Medulla oblongata (tissue), 1 donor: ENCODE measurements around the gene RGS12.
A peak's percentile ranks its signal among the peaks of the same experiment; 100 is the strongest.
"Not testable (repeated sequence)": the region's sequence is repeated elsewhere in the genome, so short reads cannot be mapped to it uniquely, and the experiment has no call there.

Experiments used
- DNase-seq: peaks from one replicate; pipeline ENCODE4 v3.0.0-alpha.2; 2015; ENCODE audit errors: extremely low spot score

RGS12 gene

DNA sequence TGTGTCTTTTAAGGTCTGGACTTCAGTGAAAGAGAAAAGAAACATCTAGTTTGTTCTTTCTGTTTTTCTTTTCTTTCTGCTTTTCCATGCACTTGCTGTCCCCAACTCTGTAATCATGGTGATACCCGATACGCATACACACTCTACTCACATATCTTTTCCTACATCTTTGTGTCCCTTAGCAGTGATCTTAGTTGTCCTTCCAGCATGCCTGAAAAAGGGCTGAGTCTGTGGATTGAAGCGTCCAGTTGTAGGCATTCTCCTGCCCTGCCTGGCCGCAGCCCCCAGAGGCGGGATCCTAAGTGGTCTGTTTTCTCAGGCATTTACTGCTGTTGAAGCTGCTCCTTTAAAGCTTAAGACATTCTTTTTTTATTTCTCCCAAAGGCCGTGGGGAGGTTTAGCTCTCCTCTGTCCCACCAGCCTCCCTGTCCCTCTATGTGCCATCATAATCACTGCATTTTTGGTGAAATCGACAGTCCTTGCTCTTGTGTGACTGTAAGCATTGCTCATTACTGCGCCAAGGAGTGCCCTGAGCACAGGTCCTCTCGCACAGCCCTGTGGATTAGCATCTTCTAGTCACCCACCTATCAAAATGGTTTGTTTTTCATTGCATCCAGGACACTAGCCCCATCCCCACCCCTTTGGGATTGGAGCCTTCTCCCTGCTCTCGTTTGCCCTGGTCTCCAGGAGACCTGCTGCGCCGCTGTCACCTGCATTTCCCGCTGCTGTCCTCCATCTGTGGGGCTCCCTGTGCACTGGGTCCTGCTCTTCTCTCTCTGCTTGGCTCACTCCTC lies 4.4 kb downstream of the RGS12 start:
- no peak for DNase-seq

DNA sequence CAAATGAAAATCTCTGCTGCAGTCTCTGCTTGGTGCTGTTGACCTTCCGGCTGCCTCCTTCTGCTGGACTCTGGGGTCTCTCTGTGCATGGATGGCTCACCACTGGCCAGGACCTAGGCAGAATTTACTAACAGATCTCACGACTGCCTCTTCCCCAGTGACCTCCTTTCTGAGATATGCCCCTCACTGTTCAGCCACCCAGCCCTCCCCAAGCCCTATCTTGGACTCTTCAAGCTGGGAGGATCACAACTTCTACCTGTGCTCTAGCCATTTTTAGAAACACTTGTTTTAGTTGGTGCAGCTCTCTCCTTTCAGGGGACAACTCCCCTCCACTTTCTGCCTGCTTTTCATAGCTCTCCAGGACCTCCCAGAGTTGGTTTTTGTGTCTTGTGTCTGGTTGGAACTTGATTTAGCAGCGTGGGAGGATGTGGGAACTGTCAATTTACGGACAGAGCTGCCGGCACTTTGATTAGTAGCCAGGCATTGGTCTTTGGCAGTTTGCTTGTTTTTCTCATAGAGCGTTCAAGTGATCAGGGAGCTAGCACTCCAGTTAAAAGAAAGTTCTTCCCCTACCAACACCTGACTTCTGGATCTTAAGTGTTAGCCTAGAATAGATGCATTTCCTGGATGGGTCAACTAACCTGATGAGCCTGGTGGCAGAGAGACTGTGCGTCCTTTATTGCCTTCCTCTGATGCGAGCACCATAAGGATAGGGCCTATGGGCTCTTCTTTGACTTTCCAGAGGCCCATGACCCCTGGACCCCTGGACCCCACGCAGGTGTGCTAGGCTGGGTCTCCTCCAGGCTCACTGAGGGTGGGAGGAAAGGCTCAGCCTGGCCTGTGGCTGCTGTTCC lies 6.5 kb downstream of the RGS12 start:
- DNase-seq: peak; percentile 41

DNA sequence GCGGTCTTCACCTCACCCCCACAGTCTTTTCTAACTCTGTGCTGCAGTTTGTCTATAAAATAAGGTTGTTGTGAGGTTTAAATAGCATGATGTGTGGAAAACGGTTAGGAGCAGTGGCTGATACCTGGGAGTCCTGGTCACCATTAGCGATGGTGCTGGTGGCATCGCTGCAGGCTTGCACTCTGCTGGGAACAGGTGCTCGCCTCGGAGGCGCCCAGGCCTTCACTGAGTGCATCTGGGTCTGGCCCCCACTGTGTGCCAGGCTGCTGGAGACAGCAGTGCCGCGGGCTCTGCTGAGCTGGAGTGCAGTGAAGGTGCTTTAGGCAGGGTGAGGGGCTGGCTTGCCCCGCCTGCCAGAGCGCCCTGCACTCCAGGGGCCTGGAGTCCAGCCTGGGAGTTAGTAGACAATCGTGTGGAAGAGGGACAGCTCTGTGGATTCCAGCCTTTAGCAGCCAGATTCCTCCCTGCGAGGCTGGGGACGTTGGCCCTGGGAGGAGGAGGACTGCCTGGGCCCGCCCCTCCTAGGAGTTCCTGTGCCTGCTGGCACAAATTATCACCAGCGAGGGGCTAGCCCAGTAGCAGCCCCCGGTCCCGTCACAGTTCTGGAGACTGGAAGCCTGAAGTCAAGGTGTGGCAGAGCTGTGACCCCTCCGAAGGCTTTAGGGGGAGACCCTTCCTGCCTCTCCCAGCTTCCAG lies 7.3 kb downstream of the RGS12 start:
- DNase-seq: peak; percentile 34

DNA sequence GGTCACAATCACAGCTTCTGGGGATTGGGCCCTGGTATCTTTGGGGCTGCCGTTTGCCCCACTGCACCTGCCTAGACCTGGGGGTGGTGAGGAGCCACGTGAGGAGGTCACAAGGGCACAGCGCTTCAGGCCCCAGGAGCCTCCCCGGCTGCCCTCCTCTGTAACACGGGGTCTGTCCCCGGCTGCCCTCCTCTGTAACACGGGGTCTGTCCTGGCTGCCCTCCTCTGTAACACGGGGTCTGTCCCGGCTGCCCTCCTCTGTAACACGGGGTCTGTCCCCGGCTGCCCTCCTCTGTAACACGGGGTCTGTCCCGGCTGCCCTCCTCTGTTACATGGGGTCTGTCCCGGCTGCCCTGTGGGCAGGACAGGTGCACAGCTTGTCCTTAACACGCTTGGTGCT lies 8.1 kb downstream of the RGS12 start:
- DNase-seq: not testable (repeated sequence)

DNA sequence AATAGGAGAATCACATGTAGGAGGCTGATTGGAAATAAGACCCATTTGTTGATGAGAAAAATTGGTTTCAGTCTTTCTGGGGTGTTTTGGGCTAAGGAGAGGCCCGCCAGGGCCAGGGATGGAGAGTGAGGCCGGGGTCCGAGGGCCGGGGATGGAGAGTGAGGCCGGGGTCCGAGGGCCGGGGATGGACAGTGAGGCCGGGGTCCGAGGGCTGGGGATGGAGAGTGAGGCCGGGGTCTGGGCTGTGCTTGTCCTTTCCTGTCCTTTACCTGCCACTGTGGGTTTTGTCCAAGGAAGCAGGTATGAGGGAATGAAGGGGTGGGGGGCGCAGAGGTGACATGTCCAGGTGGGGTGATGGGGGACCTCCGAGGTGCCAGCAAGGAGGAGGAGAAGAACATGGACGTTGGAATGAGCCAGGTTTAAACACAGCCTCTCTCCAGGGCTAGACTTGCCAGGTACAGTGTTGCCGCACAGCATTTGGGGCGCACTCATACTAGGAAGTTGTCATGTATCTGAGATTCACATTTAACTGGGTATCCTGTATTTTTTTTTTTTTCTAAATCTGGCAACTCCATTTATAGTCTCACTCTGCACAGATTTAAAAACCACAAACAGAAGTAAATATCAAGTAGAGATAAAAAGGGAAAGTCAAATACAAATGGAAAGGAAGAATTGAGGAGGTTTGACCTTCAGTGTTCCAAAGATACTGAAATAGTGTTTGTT lies 8.8 kb downstream of the RGS12 start:
- DNase-seq: no peak

DNA sequence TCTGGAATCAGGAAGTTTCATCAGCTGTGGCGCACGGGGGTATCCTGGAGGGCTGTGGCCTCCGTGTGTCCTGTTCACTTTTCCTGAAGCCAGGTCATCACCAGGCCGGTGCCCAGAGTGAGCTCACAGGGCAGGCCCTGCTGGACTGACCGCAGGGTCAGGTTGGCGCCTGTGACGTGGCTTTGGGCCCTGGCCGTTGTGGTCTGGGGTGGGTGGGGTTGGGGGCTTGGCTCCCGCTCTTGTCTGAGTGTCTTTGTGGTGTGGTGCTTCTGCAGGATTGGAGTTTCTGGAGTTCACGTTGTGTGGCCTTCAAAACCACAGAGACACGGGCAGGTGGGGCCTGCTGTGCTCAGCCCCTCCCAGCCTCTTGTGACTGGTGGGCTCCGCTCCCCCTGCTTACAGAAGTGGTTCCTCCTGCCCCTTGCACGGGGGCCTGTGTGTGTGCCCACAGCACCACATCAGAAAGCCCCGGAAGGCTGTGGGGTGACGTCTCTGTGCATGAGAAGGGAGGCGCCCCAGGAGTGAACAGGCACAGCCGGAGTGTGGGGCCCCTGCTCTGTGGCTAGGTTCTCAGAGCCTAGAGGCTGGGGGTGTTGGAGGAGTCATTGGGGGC lies 9.5 kb downstream of the RGS12 start:
- no peak for DNase-seq

DNA sequence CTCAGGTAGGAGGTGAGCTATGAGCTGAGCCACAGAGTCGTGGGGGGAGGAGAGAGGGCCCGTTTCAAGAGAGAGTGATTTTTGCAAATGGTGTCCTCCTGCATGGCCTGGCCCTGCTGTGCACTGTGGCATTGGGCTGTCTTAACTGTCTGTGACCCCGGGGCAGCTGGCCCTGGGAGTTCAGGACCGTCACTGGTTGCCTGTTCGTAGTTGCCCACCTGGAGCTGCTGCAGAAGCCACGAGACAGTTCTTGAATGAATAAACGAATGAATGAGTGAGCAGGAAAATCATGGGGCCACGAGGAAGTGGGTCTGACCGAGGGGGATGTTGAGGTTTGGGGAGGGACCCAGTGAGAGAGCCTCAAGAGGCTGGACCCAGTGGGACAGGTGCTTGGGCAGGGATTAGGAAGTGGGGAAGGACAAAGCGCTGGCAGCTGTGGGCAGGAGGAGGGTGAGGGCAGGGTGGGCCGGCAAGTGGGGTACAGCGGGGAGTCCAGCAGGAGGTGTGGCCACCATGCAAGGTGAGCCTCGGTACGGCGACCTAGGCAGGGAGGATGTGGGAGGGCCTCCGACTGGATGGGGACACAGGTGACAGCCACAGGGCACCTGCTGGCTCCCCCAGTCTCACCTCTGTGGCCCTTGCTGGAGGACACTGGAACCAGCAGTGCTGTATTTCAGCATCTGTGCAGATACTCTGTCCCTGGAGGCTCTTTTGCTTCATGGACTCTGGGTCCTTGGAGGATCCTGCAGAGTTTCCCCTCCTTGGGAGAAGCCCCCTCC lies 10.2 kb downstream of the RGS12 start:
- DNase-seq: no peak

DNA sequence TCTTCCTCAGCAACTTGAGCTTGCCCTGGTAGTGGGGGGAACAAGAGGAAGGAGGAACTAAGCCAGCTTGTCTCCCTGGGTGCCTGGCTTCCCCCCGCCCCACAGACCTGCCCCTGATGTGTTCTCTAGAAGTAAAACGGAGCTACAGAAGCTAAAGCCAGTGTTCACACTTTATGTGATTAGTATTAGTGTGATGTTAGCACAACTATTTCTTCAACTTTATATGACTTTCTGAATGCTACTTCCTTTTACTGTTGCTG lies 10.7 kb downstream of the RGS12 start:
- DNase-seq: no peak

DNA sequence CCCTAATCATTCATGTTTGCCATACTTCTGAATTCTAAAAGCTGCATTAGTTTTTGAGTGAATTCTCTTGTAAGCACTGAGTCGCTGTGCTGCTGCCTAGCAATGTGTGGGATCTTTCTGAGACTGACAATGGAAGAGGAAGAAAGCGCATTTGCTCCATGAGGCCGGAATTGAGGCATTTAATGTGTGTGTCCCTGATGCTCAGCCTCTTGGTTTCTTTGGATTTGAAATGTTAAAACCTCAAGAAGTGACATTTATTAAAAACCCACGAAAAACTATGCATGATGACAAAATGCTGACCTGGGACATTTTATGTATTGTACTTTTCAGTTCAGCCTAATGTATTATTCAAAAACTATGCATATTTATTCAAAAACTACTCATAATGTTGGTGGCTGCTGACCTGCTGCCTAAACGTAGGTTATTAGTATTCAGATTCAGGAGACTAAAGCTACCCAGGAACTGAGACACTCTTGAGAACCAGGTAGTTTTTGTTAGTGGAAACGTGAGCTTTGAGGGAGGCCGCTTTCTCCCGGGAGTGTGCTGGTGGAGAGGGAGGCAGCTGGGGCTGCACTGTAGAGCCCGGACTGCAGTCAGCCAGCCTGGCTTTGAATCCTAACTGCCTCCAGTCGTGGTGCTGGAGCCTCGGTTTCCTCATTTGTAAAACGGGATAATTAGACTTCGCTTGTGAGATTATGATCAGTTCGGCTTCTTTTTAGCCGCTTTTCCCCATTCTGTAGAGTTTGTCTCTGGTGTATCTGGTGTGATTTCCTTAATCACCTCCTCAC lies 11.3 kb downstream of the RGS12 start:
- peak; percentile 53 for DNase-seq

DNA sequence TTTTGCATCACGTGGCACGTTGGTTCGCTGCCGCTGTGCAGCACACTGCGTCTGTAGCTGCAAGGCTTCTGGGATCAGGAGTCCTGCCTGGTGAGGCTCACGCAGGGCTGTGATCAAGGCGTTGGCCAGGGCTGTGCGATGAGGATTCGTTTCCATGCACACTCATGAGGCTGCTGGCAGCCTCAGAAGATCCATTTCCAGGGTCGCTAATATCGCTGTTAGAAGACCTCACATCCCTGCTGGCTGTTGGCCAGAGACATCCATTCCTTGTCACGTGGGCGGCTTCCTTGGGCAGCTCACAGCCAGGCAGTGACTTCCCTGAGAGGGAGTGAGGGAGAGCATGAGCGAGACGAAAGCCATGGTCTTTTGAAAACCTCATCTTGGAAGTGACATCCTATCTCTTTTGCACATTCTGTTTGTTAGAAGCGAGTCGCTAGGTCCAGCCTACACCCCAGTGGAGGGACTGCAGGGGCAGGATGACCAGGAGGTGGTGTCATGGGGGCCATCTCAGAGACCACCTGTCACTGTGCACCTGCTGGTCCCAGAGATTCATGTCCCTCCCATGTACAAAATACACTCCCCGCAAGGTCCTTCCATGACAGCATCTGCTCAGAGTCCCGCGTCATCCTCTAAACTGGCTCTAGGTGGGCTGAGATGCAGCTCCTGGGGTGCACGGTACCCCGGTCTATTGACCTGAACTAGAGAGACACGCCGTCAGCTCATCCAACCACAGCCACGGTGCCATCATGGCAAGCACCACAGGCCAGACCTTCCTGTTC lies 12.2 kb downstream of the RGS12 start:
- DNase-seq: peak; percentile 64

DNA sequence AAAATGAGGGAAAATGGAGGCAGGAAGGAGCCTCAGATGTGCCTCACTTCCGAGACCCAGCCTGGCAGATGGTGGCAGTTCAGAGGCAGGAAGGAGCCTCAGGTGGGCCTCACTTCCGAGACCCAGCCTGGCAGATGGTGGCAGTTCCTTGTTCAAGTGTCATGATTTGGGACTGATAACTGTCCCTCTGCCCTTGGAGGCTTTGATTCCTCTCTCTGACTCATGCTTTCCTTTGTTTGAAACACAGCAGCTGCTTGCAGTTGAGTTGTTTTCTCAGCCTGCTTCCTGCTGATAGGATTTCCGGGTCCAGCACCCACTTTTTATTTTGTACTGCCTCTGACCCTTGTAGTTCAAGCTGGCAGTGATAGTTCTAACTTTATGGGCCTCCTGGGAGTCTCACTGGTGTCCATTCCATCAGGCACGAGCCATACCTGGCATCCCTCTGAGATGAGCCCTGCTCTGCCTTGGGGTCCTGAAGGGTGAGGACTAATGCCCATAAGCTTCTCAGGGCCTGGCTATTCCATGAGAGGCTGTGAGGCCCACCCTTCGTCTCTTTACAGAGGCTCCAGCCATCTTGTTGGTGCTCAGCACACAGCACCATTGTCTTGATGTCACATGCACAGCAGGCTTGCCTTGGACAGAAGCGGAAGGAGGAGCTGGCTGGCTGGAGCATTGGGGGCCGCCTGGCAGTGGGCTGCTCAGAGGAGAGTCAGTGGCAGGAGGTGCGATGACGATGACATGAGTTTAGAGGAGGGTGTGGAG lies 13.0 kb downstream of the RGS12 start:
- peak; percentile 56 for DNase-seq

DNA sequence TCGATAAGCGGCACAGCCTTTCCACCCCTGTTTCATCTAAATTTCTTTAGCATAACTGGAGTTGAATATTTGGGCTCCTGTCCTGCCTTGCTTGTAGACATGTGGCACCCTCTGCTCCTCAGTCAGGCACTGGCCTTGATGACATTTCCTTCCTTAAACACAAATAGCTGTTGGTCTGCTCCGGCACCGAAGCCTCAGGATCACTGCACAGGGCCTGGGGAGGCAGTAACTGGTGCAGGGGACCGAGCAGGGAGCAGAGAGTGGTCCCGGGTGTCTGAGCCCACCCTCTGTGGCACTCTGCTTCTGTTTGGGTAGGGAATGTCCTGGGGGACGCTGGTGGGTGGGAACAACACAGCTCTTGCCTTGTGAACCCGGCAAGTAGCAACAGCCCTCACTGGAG lies 13.6 kb downstream of the RGS12 start:
- peak; percentile 41 for DNase-seq

DNA sequence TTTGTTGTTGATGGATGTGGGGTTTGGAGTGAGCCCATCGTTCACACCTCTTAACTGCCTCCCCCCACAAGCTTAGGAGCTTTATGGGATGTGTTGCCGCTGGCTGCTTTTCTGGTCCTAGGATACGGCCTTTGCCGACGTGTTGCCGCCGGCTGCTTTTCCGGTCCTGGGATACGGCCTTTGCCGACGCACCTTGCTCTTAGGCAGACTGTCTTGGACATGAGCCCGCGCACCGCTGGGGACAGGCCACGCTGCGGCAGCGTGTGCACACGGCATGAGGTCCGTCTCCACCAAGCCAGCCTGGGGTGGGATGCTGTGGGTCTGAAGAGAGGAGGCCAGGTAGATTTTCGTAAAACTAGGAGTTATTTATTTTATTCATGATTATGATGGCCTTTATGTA lies 14.2 kb downstream of the RGS12 start:
- no peak for DNase-seq

DNA sequence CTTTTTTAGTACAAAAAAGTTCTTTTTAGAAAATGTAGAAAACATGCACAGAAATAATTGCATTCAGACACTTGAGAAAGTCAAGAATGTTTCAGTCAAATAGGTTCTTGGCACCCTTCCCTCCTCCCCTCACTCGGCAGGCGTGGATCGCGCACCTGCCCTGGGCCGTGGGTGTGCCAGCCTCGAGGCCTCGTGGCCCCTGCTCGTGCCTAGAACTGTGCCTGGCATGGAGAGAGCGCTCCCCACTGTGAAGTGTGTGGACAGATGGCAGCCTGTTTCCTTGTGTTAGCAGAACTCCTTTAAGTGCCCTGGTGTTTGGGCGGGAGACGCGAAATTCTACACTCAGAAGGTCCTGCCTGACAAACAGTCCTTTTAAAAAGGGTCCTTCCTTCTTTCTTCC lies 14.7 kb downstream of the RGS12 start:
- DNase-seq: no peak

DNA sequence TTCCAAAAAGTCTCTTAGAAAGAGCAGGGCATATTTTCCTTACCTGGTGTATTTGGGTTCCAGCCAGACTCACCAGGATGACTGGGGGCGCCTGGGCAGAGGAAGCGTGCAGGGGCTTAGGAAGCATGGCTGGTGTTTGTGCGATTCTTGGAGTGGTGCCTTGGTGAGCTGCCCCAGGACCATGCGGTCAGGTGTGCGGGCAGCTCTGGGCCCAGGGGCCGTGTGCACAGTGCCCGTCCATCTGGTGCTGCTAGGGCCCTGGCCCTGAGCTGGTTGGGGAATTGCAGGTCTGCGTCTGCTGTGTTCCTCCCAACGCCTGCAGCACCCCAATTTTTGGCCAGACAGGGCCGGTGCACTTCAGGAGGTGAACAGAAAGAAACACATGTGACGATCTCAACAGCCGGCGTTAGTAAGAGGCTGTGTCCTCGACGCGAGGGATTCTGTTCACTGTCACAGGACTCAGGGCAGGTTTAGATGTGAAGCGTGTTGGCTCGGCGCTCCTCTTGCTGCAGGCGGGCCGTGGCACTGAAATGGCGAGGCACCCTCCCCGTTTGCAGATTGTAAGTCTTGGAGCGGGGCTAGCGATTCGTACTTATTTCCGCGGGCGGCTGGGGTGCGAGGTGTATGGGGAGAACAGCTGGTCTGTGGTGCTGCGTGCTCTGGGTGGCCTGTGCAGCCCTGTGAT lies 15.2 kb downstream of the RGS12 start:
- no peak for DNase-seq

DNA sequence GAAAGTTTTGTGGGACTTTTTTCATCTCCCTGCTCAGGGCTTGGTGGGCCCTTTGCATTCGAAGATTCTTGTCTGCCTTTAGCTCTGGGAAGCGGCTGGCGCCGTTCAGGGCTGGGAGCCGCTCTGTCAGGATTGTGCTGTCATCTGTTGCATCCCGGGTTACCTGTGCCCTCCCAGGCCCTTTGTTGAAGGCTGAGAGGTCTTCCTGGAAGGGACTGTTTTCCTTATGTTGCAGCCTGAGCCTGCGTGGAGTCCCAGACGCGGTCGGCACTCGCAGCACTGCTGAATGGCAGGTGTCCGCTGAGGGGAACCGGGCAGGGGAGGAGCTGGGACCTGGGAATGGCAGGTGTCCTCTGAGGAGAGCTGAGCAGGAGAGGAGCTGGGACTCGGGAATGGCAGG lies 15.9 kb downstream of the RGS12 start:
- DNase-seq: no peak

DNA sequence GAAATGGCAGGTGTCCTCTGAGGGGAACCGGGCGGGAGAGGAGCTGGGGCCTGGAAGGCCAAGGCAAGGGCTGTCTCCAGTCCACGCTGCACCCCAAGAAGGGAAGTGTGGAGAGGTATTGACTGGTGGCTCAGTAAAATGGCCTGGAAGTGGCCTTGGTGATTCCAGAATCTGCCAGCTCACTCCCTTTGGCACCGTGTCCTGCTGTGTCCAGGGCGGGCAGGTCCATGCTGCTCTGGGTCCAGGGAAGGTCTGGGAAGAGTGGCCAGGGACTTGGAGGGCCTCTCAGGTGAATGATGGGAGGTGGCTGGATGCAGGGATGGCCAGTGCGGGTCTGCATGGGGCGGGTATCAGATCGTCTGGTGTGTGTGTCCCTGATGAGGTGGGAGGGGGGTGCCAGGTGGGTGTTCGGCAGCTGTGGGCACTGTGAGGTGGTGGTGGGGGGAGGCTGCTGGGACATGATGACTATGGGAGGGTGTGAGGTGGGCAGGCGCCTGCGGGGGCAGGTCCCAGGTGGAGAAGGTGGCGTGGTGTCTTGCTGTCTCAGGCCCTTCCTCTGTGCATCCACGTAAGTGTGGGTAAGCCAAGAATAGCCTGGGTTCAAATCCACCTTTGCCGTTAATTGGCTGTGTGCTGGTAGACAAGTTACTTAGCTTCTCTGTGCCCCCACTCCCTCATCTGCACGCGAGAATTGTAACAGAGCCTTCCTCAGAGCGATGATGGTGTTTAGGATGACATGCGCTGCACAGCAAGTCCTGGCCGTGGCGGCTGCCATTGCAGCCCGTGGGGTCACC lies 17.7 kb downstream of the RGS12 start:
- no peak for DNase-seq
